Stimulated activated CD8-positive, alpha-beta memory T cell treated with anti-CD3 and anti-CD28 coated beads, Interleukin-4, amount 100 ng/mL, for 48 hours (primary cell): ENCODE measurements around the gene TMEM242.

Source experiments
- DNase-seq: peaks from one replicate; pipeline ENCODE4 v3.0.0-alpha.2; 2020

TMEM242 gene

DNA sequence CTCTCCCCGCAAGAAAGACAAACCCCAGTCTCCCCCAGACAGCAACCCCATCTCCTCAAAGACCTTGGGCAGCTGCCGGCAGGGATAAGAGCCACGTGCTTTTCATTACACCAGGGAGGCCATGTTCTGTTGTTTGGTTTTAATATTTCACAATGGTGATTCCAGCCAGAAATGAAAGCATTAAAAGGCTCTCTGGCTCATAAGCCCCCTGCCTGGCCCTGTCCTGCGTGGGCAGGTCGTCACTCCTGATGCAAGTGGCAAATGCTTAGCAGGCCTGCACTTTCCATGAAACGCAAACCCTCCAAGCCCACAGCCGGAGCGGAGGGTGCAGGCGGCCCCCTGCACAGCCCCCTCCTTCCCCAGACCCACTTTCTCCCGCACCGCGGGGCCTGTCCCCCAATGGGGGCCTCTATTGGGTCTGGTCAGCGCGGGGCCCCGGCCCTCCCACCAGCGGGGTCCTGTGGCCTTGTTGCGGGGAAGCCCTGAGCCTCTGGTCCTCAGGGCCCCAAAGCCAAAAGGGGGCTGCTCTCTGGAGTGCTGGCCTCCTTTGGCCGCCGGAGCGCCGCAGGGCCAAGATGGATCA lies 77.2 kb downstream of the TMEM242 start:
- DNase-seq = no peak

DNA sequence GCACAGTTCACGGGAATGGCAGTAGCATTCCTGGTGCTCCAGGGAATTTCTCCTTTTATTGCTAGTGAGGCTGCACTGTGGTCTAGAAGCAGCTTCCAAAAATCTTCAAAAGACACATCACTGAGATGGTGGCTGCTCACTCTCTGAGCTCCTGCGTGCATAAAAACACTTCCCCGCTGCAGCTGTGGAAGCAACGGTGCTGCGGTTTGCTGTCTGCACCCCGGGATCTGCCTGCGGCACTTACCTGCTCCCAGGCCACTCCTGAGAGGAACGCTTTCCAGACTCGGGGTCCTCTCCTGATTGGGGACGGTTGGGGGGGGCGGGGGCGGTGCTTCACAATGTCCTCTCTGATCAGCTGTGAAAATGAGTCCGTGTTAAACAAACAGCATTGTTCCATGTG lies 77.9 kb downstream of the TMEM242 start:
- DNase-seq = no peak

DNA sequence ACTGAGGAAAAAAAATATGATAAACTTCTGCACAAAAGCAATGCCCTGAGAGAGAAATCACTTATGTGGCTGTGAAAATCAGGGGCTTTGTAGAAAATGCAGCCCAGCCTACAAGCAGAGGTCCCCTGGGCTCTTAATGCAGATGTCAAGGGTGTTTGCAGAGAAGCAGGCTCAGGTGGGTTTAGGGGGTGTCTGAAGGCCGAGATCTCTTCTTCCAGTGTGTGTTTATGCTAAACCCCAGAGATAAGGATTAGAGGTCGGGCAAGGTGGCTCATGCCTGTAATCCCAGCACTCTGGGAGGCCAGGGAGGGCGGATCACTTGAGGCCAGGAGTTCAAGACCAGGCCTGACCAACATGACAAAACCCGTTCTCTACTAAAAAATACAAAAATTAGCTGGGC lies 78.5 kb downstream of the TMEM242 start:
- DNase-seq = no peak

GRCh38 chr6:157244175-157244574 lies 79.1 kb downstream of the TMEM242 start:
- DNase-seq = no peak

- no peak for DNase-seq
Observed at GRCh38 chr6:157242791-157243190, 80.5 kb downstream of the TMEM242 start.

GRCh38 chr6:157240960-157241311 lies 82.4 kb downstream of the TMEM242 start:
- DNase-seq = no peak

GRCh38 chr6:157240059-157240959 lies 83.0 kb downstream of the TMEM242 start:
- no peak for DNase-seq

- no peak for DNase-seq
Observed at GRCh38 chr6:157239671-157240058, 83.7 kb downstream of the TMEM242 start.
